Stimulated activated CD4-positive, alpha-beta T cell treated with anti-CD3 and anti-CD28 coated beads, Interleukin-15, amount 100 ng/mL, for 48 hours (primary cell): ENCODE results near the gene NDUFV1.
"Not testable (repeated sequence)": the region's sequence is repeated elsewhere in the genome, so short reads cannot be mapped to it uniquely, and the experiment has no call there.

Experiments
- DNase-seq, 2 donors: peaks; one replicate each; pipeline ENCODE4 v3.0.0-alpha.2; 2020; ENCODE audit warnings: low read depth in 2 of 2

NDUFV1 gene

GRCh38 chr11:67606492-67607295, at the start of gene NDUFV1:
NDUFV1 (plus strand) TSS chr11:67606936; CDS start chr11:67607005, 69 bp downstream.
- peak; percentile 93 to 96 for DNase-seq

GRCh38 chr11:67558084-67558772, 48.5 kb upstream of the NDUFV1 start:
- no peak for DNase-seq

- no peak for DNase-seq
Measured at GRCh38 chr11:67561971-67562619, 44.6 kb upstream of the NDUFV1 start.

- no peak for DNase-seq
Measured at GRCh38 chr11:67562963-67563704, 43.6 kb upstream of the NDUFV1 start.

GRCh38 chr11:67563705-67564114, 43.0 kb upstream of the NDUFV1 start:
- not testable (repeated sequence) for DNase-seq

- no peak for DNase-seq
Measured at GRCh38 chr11:67564230-67564629, 42.5 kb upstream of the NDUFV1 start.

- no peak for DNase-seq
Measured at GRCh38 chr11:67571443-67571842, 35.3 kb upstream of the NDUFV1 start.

GRCh38 chr11:67572305-67572704, 34.4 kb upstream of the NDUFV1 start:
- DNase-seq, result no peak

GRCh38 chr11:67572747-67573419, 33.9 kb upstream of the NDUFV1 start:
- DNase-seq, result no peak

GRCh38 chr11:67574938-67575337, 31.8 kb upstream of the NDUFV1 start:
- no peak for DNase-seq

- DNase-seq, result no peak
Measured at GRCh38 chr11:67576735-67577475, 29.8 kb upstream of the NDUFV1 start.

GRCh38 chr11:67577951-67578350, 28.8 kb upstream of the NDUFV1 start:
- no peak for DNase-seq

GRCh38 chr11:67581469-67581868, 25.3 kb upstream of the NDUFV1 start:
- no peak for DNase-seq

- no peak for DNase-seq
Measured at GRCh38 chr11:67582011-67582410, 24.7 kb upstream of the NDUFV1 start.

- peak; percentile 67 to 74 for DNase-seq
Measured at GRCh38 chr11:67583247-67584204, 23.2 kb upstream of the NDUFV1 start, which contains the start of gene GSTP1. GSTP1 (plus strand) TSS chr11:67583812; CDS start chr11:67583844, 32 bp downstream.

GRCh38 chr11:67584205-67584880, 22.4 kb upstream of the NDUFV1 start:
- DNase-seq, result no peak

- DNase-seq, result no peak
Measured at GRCh38 chr11:67584881-67585873, 21.6 kb upstream of the NDUFV1 start.
